ENCODE measurements around the gene CCDC178.

- TF ChIP-seq CTCF (conservative IDR thresholded peaks at IDR 0.05 in 1 of 2, IDR thresholded peaks at IDR 0.05 in 1 of 2; ENCODE audit: low read depth in 1 of 2, low read length in 2 of 2) (no peak), EZH2 (IDR thresholded peaks at IDR 0.05; ENCODE audit: low read length, missing control alignments) (no peak)
These were observed 245.7 kb downstream of the CCDC178 start for GRCh38 chr18:33194793-33195192.
